ENCODE results near the gene SPATA33. TPM values are rescaled to one million over a fixed set of nuclear protein-coding genes. Genes with fewer than 3 reads are reported as not detected.

Gene SPATA33
- total and polyA plus RNA-seq, 2 donors (not counting 1 experiment from before 2014, with no cell fraction given) = 3.6 to 15.0 TPM

DNA sequence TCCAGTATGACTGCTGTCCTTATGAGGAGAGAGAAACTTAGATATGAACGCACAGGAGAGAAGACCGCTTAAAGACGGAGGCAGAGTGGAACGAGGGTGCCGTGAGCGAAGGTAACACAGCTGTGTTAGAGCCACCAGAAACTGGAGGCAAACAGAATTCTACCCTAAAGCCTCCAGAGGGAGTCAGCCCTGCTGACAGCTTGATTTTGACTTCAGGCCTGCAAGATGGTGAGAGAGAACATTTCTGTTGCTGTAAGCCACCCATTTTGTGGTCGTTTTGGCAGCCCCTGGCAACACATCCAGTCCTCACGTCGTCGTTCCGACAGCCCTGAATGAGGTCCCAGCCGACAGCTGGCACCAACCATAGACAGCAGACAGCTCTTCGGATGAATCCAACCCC, 46.6 kb downstream of the SPATA33 start:
- Mint-ChIP-seq H3K27me3 (no peaks in the 10 kb centered on the region), H3K9me3 (ENCODE audit: insufficient read depth) (no peaks in the 10 kb centered on the region), H3K27ac (no peak overlapping the region), H3K4me1 (peaks cover 17% of the 10 kb centered on the region), H3K4me3 (peak overlapping the region; percentile 16)
- no peaks in the 10 kb centered on the region for H3K27me3 ChIP-seq (replicated peaks in 1 of 4; ENCODE audit: control extremely low read depth in 1 of 4, control insufficient read depth in 3 of 4, insufficient read depth in 4 of 4, low read length in 3 of 4)
- H3K4me2 ChIP-seq (replicated peaks; ENCODE audit: low read depth, low read length, poor library complexity, severe bottlenecking) = no peak overlapping the region
- TF ChIP-seq EZH2 (IDR thresholded peaks at IDR 0.05; ENCODE audit: borderline replicate concordance, insufficient read depth, low read depth, low read length, poor library complexity, severe bottlenecking) = no peak
- TF ChIP-seq, protein P1, sequence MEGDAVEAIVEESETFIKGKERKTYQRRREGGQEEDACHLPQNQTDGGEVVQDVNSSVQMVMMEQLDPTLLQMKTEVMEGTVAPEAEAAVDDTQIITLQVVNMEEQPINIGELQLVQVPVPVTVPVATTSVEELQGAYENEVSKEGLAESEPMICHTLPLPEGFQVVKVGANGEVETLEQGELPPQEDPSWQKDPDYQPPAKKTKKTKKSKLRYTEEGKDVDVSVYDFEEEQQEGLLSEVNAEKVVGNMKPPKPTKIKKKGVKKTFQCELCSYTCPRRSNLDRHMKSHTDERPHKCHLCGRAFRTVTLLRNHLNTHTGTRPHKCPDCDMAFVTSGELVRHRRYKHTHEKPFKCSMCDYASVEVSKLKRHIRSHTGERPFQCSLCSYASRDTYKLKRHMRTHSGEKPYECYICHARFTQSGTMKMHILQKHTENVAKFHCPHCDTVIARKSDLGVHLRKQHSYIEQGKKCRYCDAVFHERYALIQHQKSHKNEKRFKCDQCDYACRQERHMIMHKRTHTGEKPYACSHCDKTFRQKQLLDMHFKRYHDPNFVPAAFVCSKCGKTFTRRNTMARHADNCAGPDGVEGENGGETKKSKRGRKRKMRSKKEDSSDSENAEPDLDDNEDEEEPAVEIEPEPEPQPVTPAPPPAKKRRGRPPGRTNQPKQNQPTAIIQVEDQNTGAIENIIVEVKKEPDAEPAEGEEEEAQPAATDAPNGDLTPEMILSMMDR (IDR thresholded peaks at IDR 0.05) = no peak
- intact Hi-C loops (cut with micrococcal nuclease) = loop anchor here (5.0 to 10.0 kb wide), 2 partner anchors 61 to 217 kb away; no protein-coding TSS in a partner anchor
- H4K20me1 ChIP-seq (ENCODE audit: control insufficient read depth, insufficient read depth, low read length, poor library complexity, severe bottlenecking) = peaks cover 15% of the 10 kb centered on the region
- CTCF ChIA-PET = interaction anchor here (0.7 to 7.6 kb wide), 4 partner anchors 11 to 166 kb away, joined by 3 to 171 read pairs (median 60); no protein-coding TSS in a partner anchor
- ATAC-seq (ENCODE audit: low read depth) = no peak
- no peak for DNase-seq
- no peak overlapping the region for H3K4me3 ChIP-seq (ENCODE audit: control extremely low read depth in 1 of 5, extremely low read depth in 1 of 5, insufficient read depth in 1 of 5, low read depth in 2 of 5, low read length in 4 of 5)
- 89% methylated on average over 12 of the region's 13 CpGs for WGBS (ENCODE audit: insufficient coverage)
- H3K9ac ChIP-seq (ENCODE audit: low read length) = no peak overlapping the region
- POLR2A ChIA-PET = interaction anchor here (0.7 kb wide), 1 partner anchor 124 kb away, joined by 5 read pairs; the partner anchor contains the start of gene SPIRE2
- peaks cover 1% of the 10 kb centered on the region for H3K79me2 ChIP-seq (ENCODE audit: control insufficient read depth, insufficient read depth, low read length)
- no peak overlapping the region for H3K27ac ChIP-seq (ENCODE audit: low read length in 2 of 2)
- no peaks in the 10 kb centered on the region for H3K9me3 ChIP-seq (ENCODE audit: control extremely low read depth in 1 of 3, control insufficient read depth in 2 of 3, insufficient read depth in 1 of 3, low read length in 2 of 3)
- no peaks in the 10 kb centered on the region for H3K36me3 ChIP-seq (replicated peaks in 1 of 2; ENCODE audit: control extremely low read depth in 1 of 2, control insufficient read depth in 1 of 2, extremely low read depth in 1 of 2, insufficient read depth in 2 of 2, low read length in 1 of 2)
- peaks cover 19 to 26% of the 10 kb centered on the region in 2 donors for H3K4me1 ChIP-seq (ENCODE audit: control insufficient read depth in 2 of 2, insufficient read depth in 2 of 2, low read length in 2 of 2)
- no peak overlapping the region for H2AFZ ChIP-seq (ENCODE audit: insufficient read depth, low read depth, low read length, poor library complexity, severe bottlenecking)

DNA sequence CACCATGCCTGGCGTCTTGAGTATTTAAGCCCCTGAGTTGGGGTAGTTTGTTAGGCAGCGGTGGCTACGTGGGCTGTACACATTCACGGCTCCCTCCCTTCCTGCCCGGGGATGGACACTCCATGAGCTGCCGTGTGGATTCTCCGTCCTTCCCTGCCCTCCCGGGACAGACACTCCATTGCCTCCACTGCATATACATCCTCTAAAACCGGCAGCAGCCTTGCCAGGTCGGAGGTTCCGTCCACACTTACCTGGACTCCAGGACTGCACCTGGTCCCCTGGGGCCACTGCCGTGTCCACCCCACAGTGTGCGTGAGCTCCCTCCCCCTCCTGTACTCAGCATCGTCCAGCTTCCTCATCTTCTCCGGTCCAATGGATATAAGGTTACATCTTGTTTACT, 47.4 kb downstream of the SPATA33 start:
- Mint-ChIP-seq H3K4me3 (no peak overlapping the region), H3K4me1 (peaks cover 13% of the 10 kb centered on the region), H3K27ac (no peak overlapping the region), H3K9me3 (ENCODE audit: insufficient read depth) (no peaks in the 10 kb centered on the region), H3K27me3 (no peaks in the 10 kb centered on the region)
- TF ChIP-seq EZH2 (IDR thresholded peaks at IDR 0.05; ENCODE audit: borderline replicate concordance, insufficient read depth, low read depth, low read length, poor library complexity, severe bottlenecking) = no peak
- TF ChIP-seq, protein P1 (IDR thresholded peaks at IDR 0.05) = no peak
- no peaks in the 10 kb centered on the region for H3K27me3 ChIP-seq (replicated peaks in 1 of 4; ENCODE audit: control extremely low read depth in 1 of 4, control insufficient read depth in 3 of 4, insufficient read depth in 4 of 4, low read length in 3 of 4)
- H3K9me3 ChIP-seq (ENCODE audit: control extremely low read depth in 1 of 3, control insufficient read depth in 2 of 3, insufficient read depth in 1 of 3, low read length in 2 of 3) = no peaks in the 10 kb centered on the region
- WGBS (ENCODE audit: insufficient coverage) = 97% methylated on average over 12 of the region's 15 CpGs
- no peak overlapping the region for H3K9ac ChIP-seq (ENCODE audit: low read length)
- H3K4me1 ChIP-seq (ENCODE audit: control insufficient read depth in 2 of 2, insufficient read depth in 2 of 2, low read length in 2 of 2) = peaks cover 16 to 22% of the 10 kb centered on the region in 2 donors
- H3K4me3 ChIP-seq (ENCODE audit: control extremely low read depth in 1 of 5, extremely low read depth in 1 of 5, insufficient read depth in 1 of 5, low read depth in 2 of 5, low read length in 4 of 5) = no peak overlapping the region
- H3K4me2 ChIP-seq (replicated peaks; ENCODE audit: low read depth, low read length, poor library complexity, severe bottlenecking) = no peak overlapping the region
- POLR2A ChIA-PET = interaction anchor here (0.5 to 1.3 kb wide), 2 partner anchors 48 to 88 kb away, joined by 3 to 6 read pairs; partner anchors contain the start of genes CHMP1A and SPATA33
- H3K36me3 ChIP-seq (replicated peaks in 1 of 2; ENCODE audit: control extremely low read depth in 1 of 2, control insufficient read depth in 1 of 2, extremely low read depth in 1 of 2, insufficient read depth in 2 of 2, low read length in 1 of 2) = no peaks in the 10 kb centered on the region
- CTCF ChIA-PET = interaction anchor here (0.9 to 7.6 kb wide), 9 partner anchors 10 to 218 kb away, joined by 3 to 171 read pairs (median 6); partner anchors contain the start of gene TUBB3
- H3K79me2 ChIP-seq (ENCODE audit: control insufficient read depth, insufficient read depth, low read length) = no peaks in the 10 kb centered on the region
- H2AFZ ChIP-seq (ENCODE audit: insufficient read depth, low read depth, low read length, poor library complexity, severe bottlenecking) = no peak overlapping the region
- H4K20me1 ChIP-seq (ENCODE audit: control insufficient read depth, insufficient read depth, low read length, poor library complexity, severe bottlenecking) = peaks cover 8% of the 10 kb centered on the region
- H3K27ac ChIP-seq (ENCODE audit: low read length in 2 of 2) = no peak overlapping the region
- no peak for DNase-seq
- no peak for ATAC-seq (ENCODE audit: low read depth)
- intact Hi-C loops (cut with micrococcal nuclease) = loop anchor here (10.0 kb wide), 1 partner anchor 60 kb away; no protein-coding TSS in a partner anchor

Data from B cell (primary cell).